Measurements from ENCODE around the gene YIF1A.

- TF ChIP-seq CTCF (IDR thresholded peaks at IDR 0.05) = no peak
- TF ChIP-seq POLR2A (IDR thresholded peaks at IDR 0.05) = no peak
These were observed 46.7 kb downstream of the YIF1A start for GRCh38 chr11:66242095-66242765.
